ENCODE results near the gene SERINC2.

SERINC2 gene

GRCh38 chr1:31414980-31415370 is 2.0 kb downstream of the SERINC2 start:
- H3K4me1 ChIP-seq (ENCODE audit: control insufficient read depth in 2 of 2, insufficient read depth in 1 of 2, low read depth in 1 of 2, low read length in 2 of 2) = peaks cover 22 to 26% of the 10 kb centered on the region in 2 donors
- no peak overlapping the region for H2BK12ac ChIP-seq (ENCODE audit: low read length)
- H2AK5ac ChIP-seq (ENCODE audit: low read depth, low read length) = peak overlapping the region; percentile 96
- no peaks in the 10 kb centered on the region for H3K9me3 ChIP-seq (replicated peaks in 1 of 2; ENCODE audit: control insufficient read depth in 2 of 2, insufficient read depth in 1 of 2, low read depth in 1 of 2, low read length in 2 of 2)
- peak overlapping the region; percentile 88 for H2AFZ ChIP-seq (ENCODE audit: low read length)
- peak overlapping the region; percentile 97 for H2BK15ac ChIP-seq (ENCODE audit: low read length)
- H2BK5ac ChIP-seq (ENCODE audit: low read length) = peak overlapping the region; percentile 82
- no peak overlapping the region for H3K9ac ChIP-seq (ENCODE audit: low read depth, low read length, poor library complexity)
- no peak overlapping the region for H4K8ac ChIP-seq (ENCODE audit: low read depth, low read length)
- peaks cover 3 to 4% of the 10 kb centered on the region in 2 donors for H3K36me3 ChIP-seq (replicated peaks in 1 of 2; ENCODE audit: control insufficient read depth in 2 of 2, insufficient read depth in 2 of 2, low read length in 2 of 2)
- H2BK120ac ChIP-seq (ENCODE audit: low read depth, low read length) = peak overlapping the region; percentile 98
- no peaks in the 10 kb centered on the region for H3K27me3 ChIP-seq (ENCODE audit: control insufficient read depth in 3 of 3, insufficient read depth in 3 of 3, low read depth in 1 of 3, low read length in 3 of 3)
- peak overlapping the region; percentile 84 for H3K4me2 ChIP-seq (ENCODE audit: insufficient read depth, low read length, poor library complexity, severe bottlenecking)
- H3K4ac ChIP-seq (ENCODE audit: low read length) = no peak overlapping the region
- H3K23ac ChIP-seq (ENCODE audit: low read depth, low read length, poor library complexity) = no peak overlapping the region
- H4K91ac ChIP-seq (ENCODE audit: low read depth, low read length, poor library complexity) = no peak overlapping the region
- no CpG with 5 or more reads among the region's 4 CpGs for WGBS, 2 donors (ENCODE audit: extremely low coverage in 2 of 2, insufficient read length in 2 of 2, insufficient replicate concordance in 1 of 2)
- peak overlapping the region in 1 of 2 donors; percentile 96 for H3K4me3 ChIP-seq (ENCODE audit: low read length in 2 of 2)
- H3K14ac ChIP-seq (ENCODE audit: low read length) = no peak overlapping the region
- H3K79me1 ChIP-seq (ENCODE audit: low read depth, low read length) = peaks cover 9% of the 10 kb centered on the region
- peak overlapping the region; percentile 92 for H3K18ac ChIP-seq (ENCODE audit: low read length)
- no peak for DNase-seq (ENCODE audit: low spot score)
- peak overlapping the region; percentile 85 for H3K27ac ChIP-seq (replicated peaks; ENCODE audit: low read length)

DNA sequence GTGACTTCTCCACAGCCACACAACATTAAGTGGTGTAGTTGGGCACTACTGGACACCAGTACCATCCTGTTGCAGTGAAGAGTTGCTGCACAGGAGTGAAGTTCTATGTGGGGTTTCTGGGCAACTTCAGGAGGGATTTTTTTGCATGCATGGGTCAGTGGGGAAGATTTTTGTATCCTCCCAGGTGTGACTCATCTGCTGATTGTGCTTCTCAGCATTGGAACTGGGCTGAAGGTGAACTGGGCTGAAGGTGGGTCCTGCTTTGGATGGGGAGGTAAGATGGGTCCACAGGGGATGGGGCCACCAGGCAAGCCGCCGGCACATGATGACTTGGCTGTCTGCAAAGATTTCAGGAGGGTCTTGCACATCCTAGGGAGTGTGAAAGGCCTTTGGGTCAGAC is 2.6 kb downstream of the SERINC2 start:
- Histone ChIP-seq H3K4me3 (ENCODE audit: low read length in 2 of 2) (no peak overlapping the region), H3K18ac (ENCODE audit: low read length) (peak overlapping the region; percentile 9), H2AFZ (ENCODE audit: low read length) (no peak overlapping the region), H2BK15ac (ENCODE audit: low read length) (no peak overlapping the region), H2AK5ac (ENCODE audit: low read depth, low read length) (peak overlapping the region; percentile 86), H2BK12ac (ENCODE audit: low read length) (peak overlapping the region; percentile 68), H2BK5ac (ENCODE audit: low read length) (no peak overlapping the region), H3K4me2 (ENCODE audit: insufficient read depth, low read length, poor library complexity, severe bottlenecking) (no peak overlapping the region), H3K9ac (ENCODE audit: low read depth, low read length, poor library complexity) (no peak overlapping the region), H3K36me3 (replicated peaks in 1 of 2; ENCODE audit: control insufficient read depth in 2 of 2, insufficient read depth in 2 of 2, low read length in 2 of 2) (peaks cover 3 to 4% of the 10 kb centered on the region in 2 donors), H3K27ac (replicated peaks; ENCODE audit: low read length) (peak overlapping the region; percentile 4), H3K79me1 (ENCODE audit: low read depth, low read length) (peaks cover 9% of the 10 kb centered on the region), H3K4ac (ENCODE audit: low read length) (no peak overlapping the region), H3K23ac (ENCODE audit: low read depth, low read length, poor library complexity) (peak overlapping the region; percentile 25), H3K9me3 (replicated peaks in 1 of 2; ENCODE audit: control insufficient read depth in 2 of 2, insufficient read depth in 1 of 2, low read depth in 1 of 2, low read length in 2 of 2) (no peaks in the 10 kb centered on the region), H3K4me1 (ENCODE audit: control insufficient read depth in 2 of 2, insufficient read depth in 1 of 2, low read depth in 1 of 2, low read length in 2 of 2) (peaks cover 22 to 26% of the 10 kb centered on the region in 2 donors), H4K91ac (ENCODE audit: low read depth, low read length, poor library complexity) (no peak overlapping the region), H3K27me3 (ENCODE audit: control insufficient read depth in 3 of 3, insufficient read depth in 3 of 3, low read depth in 1 of 3, low read length in 3 of 3) (no peaks in the 10 kb centered on the region), H4K8ac (ENCODE audit: low read depth, low read length) (no peak overlapping the region), H3K14ac (ENCODE audit: low read length) (no peak overlapping the region), H2BK120ac (ENCODE audit: low read depth, low read length) (no peak overlapping the region)
- WGBS, 2 donors (ENCODE audit: extremely low coverage in 2 of 2, insufficient read length in 2 of 2, insufficient replicate concordance in 1 of 2) = no CpG with 5 or more reads among the region's 2 CpGs
- no peak for DNase-seq (ENCODE audit: low spot score)

GRCh38 chr1:31416101-31416736 is 3.2 kb downstream of the SERINC2 start:
- peaks cover 9% of the 10 kb centered on the region for H3K79me1 ChIP-seq (ENCODE audit: low read depth, low read length)
- H2AFZ ChIP-seq (ENCODE audit: low read length) = no peak overlapping the region

DNA sequence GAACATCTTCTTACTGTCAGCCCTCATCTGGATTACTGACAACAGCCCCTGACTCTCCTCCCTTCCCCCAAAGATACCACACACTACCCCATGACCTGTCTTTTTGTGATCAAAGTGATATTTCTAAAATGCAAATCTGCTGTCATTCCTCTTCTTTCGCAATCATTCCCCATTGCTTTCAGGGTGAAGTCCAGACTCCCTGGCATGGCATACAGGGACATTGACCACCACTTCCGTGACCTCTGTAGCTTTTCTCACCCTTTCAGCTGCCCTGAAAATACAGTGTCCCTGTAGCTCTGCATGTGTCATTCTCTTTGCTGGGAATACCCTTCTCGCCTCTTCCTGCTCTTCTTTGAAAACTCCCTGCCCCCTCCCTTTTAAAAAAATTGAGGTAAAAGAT is 4.1 kb downstream of the SERINC2 start:
- Histone ChIP-seq H3K9me3 (replicated peaks in 1 of 2; ENCODE audit: control insufficient read depth in 2 of 2, insufficient read depth in 1 of 2, low read depth in 1 of 2, low read length in 2 of 2) (no peaks in the 10 kb centered on the region), H3K27ac (replicated peaks; ENCODE audit: low read length) (no peak overlapping the region), H3K4me3 (ENCODE audit: low read length in 2 of 2) (no peak overlapping the region), H2BK15ac (ENCODE audit: low read length) (no peak overlapping the region), H3K27me3 (ENCODE audit: control insufficient read depth in 3 of 3, insufficient read depth in 3 of 3, low read depth in 1 of 3, low read length in 3 of 3) (no peaks in the 10 kb centered on the region), H3K14ac (ENCODE audit: low read length) (no peak overlapping the region), H4K91ac (ENCODE audit: low read depth, low read length, poor library complexity) (no peak overlapping the region), H3K79me1 (ENCODE audit: low read depth, low read length) (peaks cover 9% of the 10 kb centered on the region), H3K18ac (ENCODE audit: low read length) (no peak overlapping the region), H2BK5ac (ENCODE audit: low read length) (no peak overlapping the region), H3K36me3 (replicated peaks in 1 of 2; ENCODE audit: control insufficient read depth in 2 of 2, insufficient read depth in 2 of 2, low read length in 2 of 2) (peaks cover 3 to 4% of the 10 kb centered on the region in 2 donors), H3K4me1 (ENCODE audit: control insufficient read depth in 2 of 2, insufficient read depth in 1 of 2, low read depth in 1 of 2, low read length in 2 of 2) (peaks cover 26 to 29% of the 10 kb centered on the region in 2 donors), H2BK12ac (ENCODE audit: low read length) (no peak overlapping the region), H3K4ac (ENCODE audit: low read length) (no peak overlapping the region), H3K23ac (ENCODE audit: low read depth, low read length, poor library complexity) (no peak overlapping the region), H3K9ac (ENCODE audit: low read depth, low read length, poor library complexity) (no peak overlapping the region), H3K4me2 (ENCODE audit: insufficient read depth, low read length, poor library complexity, severe bottlenecking) (no peak overlapping the region), H2AK5ac (ENCODE audit: low read depth, low read length) (no peak overlapping the region), H4K8ac (ENCODE audit: low read depth, low read length) (no peak overlapping the region), H2AFZ (ENCODE audit: low read length) (no peak overlapping the region), H2BK120ac (ENCODE audit: low read depth, low read length) (no peak overlapping the region)
- DNase-seq (ENCODE audit: low spot score) = no peak
- WGBS, 2 donors (ENCODE audit: extremely low coverage in 2 of 2, insufficient read length in 2 of 2, insufficient replicate concordance in 1 of 2) = no CpG with 5 or more reads among the region's 3 CpGs

More at GRCh38 chr1:31416101-31416736, 3.2 kb downstream of the SERINC2 start:
- Histone ChIP-seq H3K27me3 (ENCODE audit: control insufficient read depth in 3 of 3, insufficient read depth in 3 of 3, low read depth in 1 of 3, low read length in 3 of 3) (no peaks in the 10 kb centered on the region), H4K91ac (ENCODE audit: low read depth, low read length, poor library complexity) (no peak overlapping the region), H3K4me3 (ENCODE audit: low read length in 2 of 2) (no peak overlapping the region), H3K27ac (replicated peaks; ENCODE audit: low read length) (peak overlapping the region; percentile 4), H3K4me2 (ENCODE audit: insufficient read depth, low read length, poor library complexity, severe bottlenecking) (no peak overlapping the region), H2BK120ac (ENCODE audit: low read depth, low read length) (no peak overlapping the region), H3K23ac (ENCODE audit: low read depth, low read length, poor library complexity) (no peak overlapping the region), H3K4ac (ENCODE audit: low read length) (no peak overlapping the region), H2AK5ac (ENCODE audit: low read depth, low read length) (peak overlapping the region; percentile 86), H2BK15ac (ENCODE audit: low read length) (no peak overlapping the region), H3K36me3 (replicated peaks in 1 of 2; ENCODE audit: control insufficient read depth in 2 of 2, insufficient read depth in 2 of 2, low read length in 2 of 2) (peaks cover 3 to 4% of the 10 kb centered on the region in 2 donors), H3K14ac (ENCODE audit: low read length) (no peak overlapping the region), H4K8ac (ENCODE audit: low read depth, low read length) (no peak overlapping the region), H2BK12ac (ENCODE audit: low read length) (peak overlapping the region; percentile 68), H2BK5ac (ENCODE audit: low read length) (no peak overlapping the region), H3K4me1 (ENCODE audit: control insufficient read depth in 2 of 2, insufficient read depth in 1 of 2, low read depth in 1 of 2, low read length in 2 of 2) (peaks cover 23 to 26% of the 10 kb centered on the region in 2 donors), H3K18ac (ENCODE audit: low read length) (peak overlapping the region; percentile 9), H3K9me3 (replicated peaks in 1 of 2; ENCODE audit: control insufficient read depth in 2 of 2, insufficient read depth in 1 of 2, low read depth in 1 of 2, low read length in 2 of 2) (no peaks in the 10 kb centered on the region), H3K9ac (ENCODE audit: low read depth, low read length, poor library complexity) (no peak overlapping the region)
- DNase-seq (ENCODE audit: low spot score) = no peak
- no CpG with 5 or more reads among the region's 7 CpGs for WGBS, 2 donors (ENCODE audit: extremely low coverage in 2 of 2, insufficient read length in 2 of 2, insufficient replicate concordance in 1 of 2)
